Skeletal muscle tissue (tissue), 4 donors: ENCODE measurements around the gene BICRAL. TPM values are rescaled to one million over a fixed set of nuclear protein-coding genes. Genes with fewer than 3 reads are reported as not detected.
"Not testable (repeated sequence)": the region's sequence is repeated elsewhere in the genome, so short reads cannot be mapped to it uniquely, and the experiment has no call there.

ENCODE experiments used
- H3K27ac ChIP-seq: one replicate; pipeline ENCODE4 v1.7.0; 2013; ENCODE audit warnings: mild to moderate bottlenecking, low read depth, low read length, inconsistent platforms
- H3K27me3 ChIP-seq, 3 donors: one replicate each; pipeline ENCODE4 v1.7.0; 2013; ENCODE audit warnings: low read length in 3 of 3; ENCODE audit not compliant: control insufficient read depth in 3 of 3, insufficient read depth in 3 of 3
- H3K36me3 ChIP-seq, 3 donors: one replicate each; pipeline ENCODE4 v1.7.0; 2013; ENCODE audit warnings: low read length in 3 of 3; ENCODE audit not compliant: control insufficient read depth in 3 of 3, insufficient read depth in 3 of 3
- H3K4me1 ChIP-seq, 3 donors: one replicate each; pipeline ENCODE4 v1.7.0; 2013; ENCODE audit warnings: low read length in 3 of 3, mild to moderate bottlenecking in 3 of 3; ENCODE audit not compliant: control insufficient read depth in 3 of 3, insufficient read depth in 3 of 3
- H3K4me3 ChIP-seq, 3 donors: one replicate each; pipeline ENCODE4 v1.7.0; 2013; ENCODE audit warnings: low read length in 3 of 3
- H3K9ac ChIP-seq, 3 donors: one replicate each; pipeline ENCODE4 v1.7.0; 2013; ENCODE audit warnings: low read length in 3 of 3, mild to moderate bottlenecking in 3 of 3, moderate library complexity in 2 of 3, low read depth in 1 of 3
- H3K9me3 ChIP-seq, 3 donors: one replicate each; pipeline ENCODE4 v1.7.0; 2013; ENCODE audit warnings: low read length in 3 of 3; ENCODE audit not compliant: control insufficient read depth in 3 of 3
- total RNA-seq: library from RNA; depleted of rRNA; stranded (reverse); fragments of >200 nt; gene quantifications from one replicate; pipeline ENCODE4 v1.2.3, GENCODE V29; 2014
- donor health status: Osteomylitis.

BICRAL gene
- total RNA-seq, 1 donor from 2014 or later: 10.4 TPM

GRCh38 chr6:42899871-42900270 lies 118.0 kb downstream of the BICRAL start:
- Histone ChIP-seq H3K4me3 (no peak overlapping the region), H3K36me3 (no peaks in the 10 kb centered on the region), H3K9ac (no peak overlapping the region), H3K27me3 (no peaks in the 10 kb centered on the region), H3K27ac (no peak overlapping the region), H3K4me1 (peaks cover 10 to 19% (median 15%) of the 10 kb centered on the region in 3 donors), H3K9me3 (no peaks in the 10 kb centered on the region)

GRCh38 chr6:42901538-42901957 lies 119.7 kb downstream of the BICRAL start:
- H3K4me1 ChIP-seq: peaks cover 7 to 15% (median 13%) of the 10 kb centered on the region in 3 donors
- H3K9ac ChIP-seq: peak overlapping the region; percentile 23 to 50 (median 40)
- no peaks in the 10 kb centered on the region for H3K9me3 ChIP-seq
- no peaks in the 10 kb centered on the region for H3K36me3 ChIP-seq
- H3K27ac ChIP-seq: no peak overlapping the region
- no peaks in the 10 kb centered on the region for H3K27me3 ChIP-seq
- peak overlapping the region in 2 of 3 donors; percentile 39 to 46 for H3K4me3 ChIP-seq

- not testable (repeated sequence) for H3K27ac ChIP-seq, H3K27me3 ChIP-seq
Observed at GRCh38 chr6:42902429-42903263, 120.8 kb downstream of the BICRAL start.

GRCh38 chr6:42904467-42904866 lies 122.6 kb downstream of the BICRAL start:
- H3K9ac ChIP-seq: no peak overlapping the region
- H3K27me3 ChIP-seq: no peaks in the 10 kb centered on the region
- H3K4me3 ChIP-seq: no peak overlapping the region
- peaks cover 5 to 9% (median 7%) of the 10 kb centered on the region in 3 donors for H3K4me1 ChIP-seq
- no peak overlapping the region for H3K27ac ChIP-seq
- H3K36me3 ChIP-seq: no peaks in the 10 kb centered on the region
- no peaks in the 10 kb centered on the region for H3K9me3 ChIP-seq

More at GRCh38 chr6:42902429-42903263, 120.8 kb downstream of the BICRAL start:
- not testable (repeated sequence) for H3K4me3 ChIP-seq, H3K36me3 ChIP-seq, H3K9me3 ChIP-seq, H3K9ac ChIP-seq
- peaks cover 7 to 15% (median 8%) of the 10 kb centered on the region in 3 donors for H3K4me1 ChIP-seq

- Histone ChIP-seq H3K4me1 (peaks cover 0 to 7% (median 0%) of the 10 kb centered on the region in 3 donors), H3K36me3 (no peaks in the 10 kb centered on the region), H3K9me3 (no peaks in the 10 kb centered on the region), H3K27me3 (peaks cover 8 to 10% (median 9%) of the 10 kb centered on the region in 3 donors), H3K27ac (no peak overlapping the region), H3K9ac (peak overlapping the region in 1 of 3 donors; percentile 16), H3K4me3 (no peak overlapping the region)
Observed at GRCh38 chr6:42907336-42907735, 125.5 kb downstream of the BICRAL start.

- no peaks in the 10 kb centered on the region for H3K36me3 ChIP-seq
- H3K27me3 ChIP-seq: peaks cover 8 to 12% (median 12%) of the 10 kb centered on the region in 3 donors
- peaks cover 0 to 7% (median 0%) of the 10 kb centered on the region in 3 donors for H3K4me1 ChIP-seq
- no peaks in the 10 kb centered on the region for H3K9me3 ChIP-seq
- no peak overlapping the region for H3K4me3 ChIP-seq
- no peak overlapping the region for H3K27ac ChIP-seq
- no peak overlapping the region for H3K9ac ChIP-seq
Observed at GRCh38 chr6:42909835-42910234, 128.0 kb downstream of the BICRAL start.

- Histone ChIP-seq H3K9me3 (no peaks in the 10 kb centered on the region), H3K4me3 (no peak overlapping the region), H3K27ac (no peak overlapping the region), H3K4me1 (peaks cover 0 to 7% (median 0%) of the 10 kb centered on the region in 3 donors), H3K27me3 (peaks cover 8 to 14% (median 12%) of the 10 kb centered on the region in 3 donors), H3K9ac (no peak overlapping the region), H3K36me3 (no peaks in the 10 kb centered on the region)
Observed at GRCh38 chr6:42911171-42912021, 129.5 kb downstream of the BICRAL start.

- H3K9me3 ChIP-seq: no peaks in the 10 kb centered on the region
- H3K4me1 ChIP-seq: peaks cover 0 to 7% (median 0%) of the 10 kb centered on the region in 3 donors
- no peak overlapping the region for H3K27ac ChIP-seq
- H3K36me3 ChIP-seq: no peaks in the 10 kb centered on the region
- H3K27me3 ChIP-seq: peaks cover 10 to 14% (median 12%) of the 10 kb centered on the region in 3 donors
- no peak overlapping the region for H3K9ac ChIP-seq
- no peak overlapping the region for H3K4me3 ChIP-seq
Observed at GRCh38 chr6:42914546-42914945, 132.7 kb downstream of the BICRAL start.

GRCh38 chr6:42915732-42916131 lies 133.9 kb downstream of the BICRAL start, which contains the start of gene PTCRA:
PTCRA (plus strand) TSS chr6:42916053; CDS start chr6:42916070, 17 bp downstream.
- no peaks in the 10 kb centered on the region for H3K36me3 ChIP-seq
- H3K27me3 ChIP-seq: peaks cover 10 to 14% (median 12%) of the 10 kb centered on the region in 3 donors
- H3K27ac ChIP-seq: no peak within 1 kb of the TSS
- H3K4me1 ChIP-seq: peaks cover 0 to 7% (median 0%) of the 10 kb centered on the region in 3 donors
- no peaks in the 10 kb centered on the region for H3K9me3 ChIP-seq
- H3K4me3 ChIP-seq: no peak within 1 kb of the TSS
- no peak within 1 kb of the TSS for H3K9ac ChIP-seq
